Kidney glomerular epithelial cell (primary cell): ENCODE data around the gene NDUFA7.
"Not testable (repeated sequence)": the region's sequence is repeated elsewhere in the genome, so short reads cannot be mapped to it uniquely, and the experiment has no call there.

Experiments
- DNase-seq: peaks from one replicate; lab custom pipeline; 2025; lab: John Stamatoyannopoulos, UW

The NDUFA7 gene

DNA sequence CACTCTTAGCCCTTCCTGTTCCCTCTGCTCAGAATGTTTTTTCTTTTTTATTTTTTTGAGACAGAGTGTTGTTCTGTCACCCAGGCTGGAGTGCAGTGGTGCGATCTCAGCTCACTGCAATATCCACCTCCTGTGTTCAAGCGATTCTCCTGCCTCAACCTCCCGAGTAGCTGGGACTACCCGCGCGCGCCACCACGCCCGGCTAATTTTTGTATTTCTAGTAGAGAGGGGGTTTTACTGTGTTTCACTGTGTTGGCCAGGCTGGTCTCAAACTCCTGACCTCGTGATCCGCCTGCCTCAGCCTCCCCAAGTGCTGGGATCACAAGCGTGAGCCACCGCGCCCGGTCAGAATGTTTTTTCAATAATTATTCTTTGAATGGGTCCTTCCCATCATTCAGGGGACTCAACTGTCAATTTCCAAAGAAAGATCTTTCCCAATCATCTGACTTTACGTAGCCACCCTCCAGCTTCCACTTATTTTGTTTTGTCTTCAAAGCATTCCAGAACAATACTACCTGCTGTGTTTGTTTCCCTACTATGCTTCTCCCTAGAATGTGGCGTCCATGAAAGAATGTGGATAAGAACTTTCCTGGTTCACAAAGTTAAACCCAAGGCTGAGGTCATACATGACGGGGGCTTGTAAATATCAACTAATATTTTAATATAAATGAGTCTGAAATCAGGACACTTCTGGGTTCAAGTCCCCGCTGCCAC lies 1.2 kb downstream of the NDUFA7 start:
- no peak for DNase-seq

DNA sequence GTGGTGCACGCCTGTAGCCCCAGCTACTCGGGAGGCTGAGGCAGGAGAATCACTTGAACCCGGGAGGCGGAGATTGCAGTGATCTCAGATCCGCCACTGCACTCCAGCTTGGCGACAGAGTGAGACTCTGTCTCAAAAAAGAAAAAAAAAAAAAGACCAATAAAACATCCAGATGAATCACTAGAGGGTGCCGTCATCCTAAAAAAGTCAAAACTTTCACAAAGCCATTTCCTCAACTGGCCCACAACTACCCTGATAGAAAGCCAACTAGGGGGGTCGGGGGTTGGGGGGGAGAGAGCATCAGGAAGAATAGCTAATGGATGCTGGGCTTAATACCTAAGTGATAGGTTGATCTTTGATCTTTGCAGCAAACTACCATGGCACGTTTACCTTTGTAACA lies 2.3 kb downstream of the NDUFA7 start:
- not testable (repeated sequence) for DNase-seq

GRCh38 chr19:8316351-8317125 lies 4.6 kb downstream of the NDUFA7 start:
- DNase-seq: no peak

- DNase-seq: not testable (repeated sequence)
Observed at GRCh38 chr19:8314981-8315640, 6.1 kb downstream of the NDUFA7 start.

DNA sequence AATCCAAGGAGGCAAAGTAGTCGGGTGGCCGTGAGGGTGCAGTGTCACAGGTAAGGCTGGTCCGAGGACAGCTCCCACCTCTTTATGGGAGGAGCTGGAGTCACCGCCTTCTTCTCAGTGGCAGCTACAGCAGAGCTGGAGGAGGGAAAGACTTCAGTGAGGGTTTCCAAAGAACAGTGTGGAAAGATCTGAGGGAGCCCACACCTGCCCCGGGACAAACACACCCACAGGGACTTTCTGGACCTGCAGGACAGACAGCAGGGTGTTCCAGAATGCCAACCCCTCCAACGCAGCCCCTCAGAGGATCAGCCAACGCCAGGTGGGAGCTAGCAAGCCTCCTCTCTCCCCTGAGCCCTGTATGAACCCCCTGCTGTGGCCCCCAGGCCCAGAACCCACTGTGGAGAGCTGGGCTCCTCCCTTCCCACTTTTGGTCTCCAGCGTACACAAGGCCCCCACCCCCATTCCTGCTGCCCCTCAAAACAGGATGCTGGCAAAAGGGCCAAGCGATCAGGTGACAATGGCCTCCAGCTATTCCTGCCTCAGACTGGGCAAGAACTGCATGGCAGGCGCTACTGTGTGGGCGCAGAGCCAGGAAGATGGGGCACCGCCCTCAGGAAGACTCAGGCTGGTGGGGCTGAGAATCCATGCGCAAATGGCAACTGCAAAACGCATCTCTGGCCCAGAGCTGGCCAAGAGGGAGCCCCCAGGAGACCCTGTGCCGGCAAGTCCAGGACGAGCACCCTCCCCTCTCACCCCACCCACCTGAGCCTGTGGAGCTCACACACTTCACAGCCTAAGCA lies 9.5 kb downstream of the NDUFA7 start:
- no peak for DNase-seq

- no peak for DNase-seq
Observed at GRCh38 chr19:8310342-8311055, 10.7 kb downstream of the NDUFA7 start.

- no peak for DNase-seq
Observed at GRCh38 chr19:8308891-8309291, 12.3 kb downstream of the NDUFA7 start.

DNA sequence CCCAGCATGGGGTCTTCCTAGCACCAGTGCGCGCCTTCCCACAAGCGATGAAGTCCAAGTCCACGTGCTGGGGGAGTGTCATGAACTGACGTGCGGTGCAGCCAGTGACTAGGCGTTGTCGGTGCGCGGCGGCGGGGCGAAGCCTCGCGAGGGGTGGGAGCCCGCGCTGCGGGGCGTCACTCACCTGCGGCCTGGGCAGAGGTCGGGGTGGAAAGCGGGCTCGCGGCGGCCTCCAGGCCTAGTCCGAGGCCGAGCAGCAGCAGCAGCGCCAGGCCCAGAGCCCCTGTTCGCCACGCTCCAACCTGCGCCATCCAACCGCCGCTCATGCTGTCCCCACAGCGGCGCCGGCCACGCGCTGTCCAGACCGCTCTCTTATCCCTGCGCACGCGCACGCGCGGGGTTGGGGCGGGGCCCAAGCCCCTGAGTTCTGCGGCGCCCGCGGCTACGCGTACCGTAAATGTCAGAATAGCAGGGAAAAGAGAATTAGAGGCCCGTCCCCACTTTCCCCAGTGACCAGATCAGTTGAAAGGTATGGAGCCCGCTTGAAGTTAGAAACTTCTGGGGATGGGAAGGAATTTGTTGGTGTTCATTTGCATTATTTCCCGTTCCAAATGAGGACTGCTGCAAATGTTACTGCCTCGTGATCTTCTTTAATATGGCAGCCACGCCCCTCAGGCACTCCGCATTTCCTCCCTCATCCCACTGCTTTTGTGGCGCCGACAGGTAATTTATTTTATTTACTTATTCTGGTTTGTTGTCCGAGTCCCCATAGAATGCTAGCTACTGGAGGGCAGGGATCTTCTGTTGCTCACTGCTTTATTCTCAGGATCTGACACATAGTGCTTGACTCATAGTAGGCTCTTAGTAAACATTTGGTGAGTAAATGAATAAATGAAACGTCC lies 13.0 kb downstream of the NDUFA7 start, which contains the start of gene CD320:
Gene CD320 (minus strand): TSS at position 394 of the 902 bp plus-strand sequence. CDS start 68 bp downstream, at position 326.
- DNase-seq: peak; percentile 79

GRCh38 chr19:8307400-8307964 lies 13.7 kb downstream of the NDUFA7 start:
- no peak for DNase-seq

GRCh38 chr19:8306235-8307054 lies 14.7 kb downstream of the NDUFA7 start:
- no peak for DNase-seq

GRCh38 chr19:8305798-8306197 lies 15.4 kb downstream of the NDUFA7 start:
- DNase-seq: no peak

DNA sequence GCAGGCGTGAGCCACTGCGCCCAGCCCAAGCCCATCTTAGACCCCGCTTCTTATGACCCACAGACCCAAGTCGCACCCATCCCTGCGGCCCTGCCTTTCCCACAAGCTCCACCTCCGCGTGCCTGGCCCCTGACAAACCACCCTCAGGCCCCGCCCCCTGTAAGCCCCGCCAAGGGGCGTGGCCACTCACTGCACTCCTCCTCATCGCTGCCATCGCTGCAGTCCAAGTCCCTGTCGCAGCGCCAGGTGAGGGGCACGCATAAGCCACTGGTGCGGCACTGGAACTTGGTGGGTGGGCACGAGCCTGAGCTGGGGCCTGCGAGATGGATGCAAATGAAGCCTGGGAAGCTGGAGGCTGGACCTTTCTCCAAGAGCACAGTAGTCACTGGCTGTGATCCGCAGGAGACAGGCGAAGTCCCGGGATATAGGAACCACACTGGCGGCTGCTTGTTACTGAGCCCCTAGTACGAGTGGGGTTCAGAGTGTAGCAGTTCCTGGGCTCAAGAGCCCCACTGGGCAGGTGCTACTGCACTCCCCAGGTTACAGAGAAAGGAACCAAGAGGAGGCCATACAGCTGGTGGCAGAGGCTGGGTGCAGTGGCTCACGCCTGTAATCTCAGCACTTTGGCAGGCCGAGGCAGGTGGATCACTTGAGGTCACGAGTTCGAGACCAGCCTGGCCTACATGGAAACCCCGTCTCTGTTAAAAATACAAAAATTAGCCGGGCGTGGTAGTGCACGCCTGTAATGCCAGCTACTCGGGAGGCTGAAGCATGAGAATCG lies 16.1 kb downstream of the NDUFA7 start:
- DNase-seq: no peak

DNA sequence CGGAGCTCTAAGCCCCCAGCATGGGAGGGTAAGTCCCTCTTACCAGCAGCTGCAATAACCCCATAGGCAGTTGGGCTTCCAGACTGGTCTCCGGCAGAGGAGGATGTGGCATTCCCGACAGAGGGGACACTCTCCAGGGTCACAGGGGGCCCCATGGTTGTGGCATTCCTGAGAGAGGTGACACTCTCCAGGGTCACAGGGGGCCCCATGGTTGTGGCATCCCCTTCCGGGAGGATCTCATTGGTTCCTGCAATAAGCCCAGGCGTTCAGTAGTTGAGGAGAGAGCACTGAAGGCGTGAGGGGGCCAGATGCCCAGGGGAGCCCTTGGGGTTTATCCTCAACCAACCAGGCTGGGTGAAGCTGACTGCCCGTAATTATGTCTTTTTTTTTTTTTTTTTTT lies 18.4 kb downstream of the NDUFA7 start:
- DNase-seq: no peak

- no peak for DNase-seq
Observed at GRCh38 chr19:8302357-8302691, 18.9 kb downstream of the NDUFA7 start.

GRCh38 chr19:8291337-8291736 lies 29.8 kb downstream of the NDUFA7 start:
- DNase-seq: not testable (repeated sequence)

DNA sequence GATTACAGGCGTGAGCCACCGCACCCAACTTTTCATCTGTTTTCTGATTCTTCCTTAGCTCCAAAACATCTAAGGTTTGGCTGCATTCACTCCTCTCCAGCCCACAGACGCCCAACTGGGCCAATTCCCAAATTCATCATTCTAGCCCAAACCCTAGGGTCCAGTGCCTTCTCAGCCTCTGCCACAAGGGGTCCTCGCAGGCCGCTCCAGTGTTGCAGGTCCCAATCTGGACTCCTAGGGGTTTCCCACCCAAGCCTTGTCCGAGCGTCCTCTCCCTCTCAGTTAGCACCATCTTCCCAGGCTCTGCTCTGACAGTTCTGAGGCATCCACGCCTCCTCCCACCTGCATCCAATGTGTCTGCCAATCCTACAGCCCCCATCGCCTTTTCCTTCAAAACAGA lies 44.7 kb downstream of the NDUFA7 start:
- not testable (repeated sequence) for DNase-seq

DNA sequence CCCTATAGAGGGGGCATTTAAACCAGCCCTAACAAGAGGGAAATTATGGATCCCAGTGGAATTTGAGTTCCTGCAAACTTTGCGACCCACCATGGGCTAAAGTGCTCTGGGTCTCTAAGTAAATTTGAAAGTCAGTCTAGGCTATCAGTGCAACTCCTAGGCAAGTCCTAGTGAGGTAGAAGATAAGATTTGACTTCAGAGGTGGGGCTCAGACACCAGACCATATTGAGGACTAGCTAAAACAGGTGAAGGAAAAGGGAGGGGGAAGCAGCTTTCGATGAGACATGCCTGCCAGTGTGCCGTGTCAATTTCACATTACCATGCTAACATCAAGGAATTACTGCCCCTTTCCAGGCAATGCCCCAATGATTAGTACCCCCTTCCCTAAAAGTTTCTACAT lies 51.5 kb downstream of the NDUFA7 start:
- DNase-seq: no peak

- DNase-seq: no peak
Observed at GRCh38 chr19:8265872-8266271, 55.3 kb downstream of the NDUFA7 start.
